Cardiac fibroblast (primary cell): ENCODE data around the gene ASNSD1.
"Not testable (repeated sequence)": the region's sequence is repeated elsewhere in the genome, so short reads cannot be mapped to it uniquely, and the experiment has no call there.

Source experiments
- DNase-seq, 2 donors: peaks; one replicate each; pipeline versions ENCODE4 v3.0.0 to v3.0.0-alpha.2; 2010; ENCODE audit warnings: low read depth in 2 of 2
- H3K4me3 ChIP-seq, 2 donors: replicated peaks in 1 of 2; 1 replicate in 1 of 2; 2 replicates in 1 of 2; pipeline ENCODE4 v1.5.1; 2011; ENCODE audit warnings: low read depth in 2 of 2, low read length in 2 of 2, mild to moderate bottlenecking in 2 of 2, moderate library complexity in 1 of 2
- CTCF ChIP-seq: IDR thresholded peaks from one replicate; pipeline ENCODE4 v1.5.1; 2011; ENCODE audit warnings: low read depth, mild to moderate bottlenecking, low read length, inconsistent platforms

The ASNSD1 gene

GRCh38 chr2:189659734-189660133 lies 1.5 kb upstream of the ASNSD1 start:
- H3K4me3 ChIP-seq: no peak overlapping the region
- DNase-seq: no peak
- no peak for TF ChIP-seq CTCF

- no peak for DNase-seq
- H3K4me3 ChIP-seq: no peak overlapping the region
- TF ChIP-seq CTCF: no peak
These were observed 484 bp upstream of the ASNSD1 start for GRCh38 chr2:189660803-189661147.

GRCh38 chr2:189661957-189662321 lies 680 bp downstream of the ASNSD1 start:
- H3K4me3 ChIP-seq: peak overlapping the region; percentile 98
- no peak for DNase-seq
- no peak for TF ChIP-seq CTCF

- H3K4me3 ChIP-seq: peak overlapping the region; percentile 98
- no peak for DNase-seq
These were observed 1.5 kb downstream of the ASNSD1 start for GRCh38 chr2:189662669-189663226.

GRCh38 chr2:189663319-189663718 lies 2.1 kb downstream of the ASNSD1 start:
- not testable (repeated sequence) for DNase-seq, H3K4me3 ChIP-seq

More at GRCh38 chr2:189662669-189663226, 1.5 kb downstream of the ASNSD1 start:
- no peak for TF ChIP-seq CTCF

GRCh38 chr2:189669913-189670312 lies 8.7 kb downstream of the ASNSD1 start:
- TF ChIP-seq CTCF: no peak
- H3K4me3 ChIP-seq: no peak overlapping the region
- no peak for DNase-seq

GRCh38 chr2:189673661-189674373 lies 12.6 kb downstream of the ASNSD1 start:
- peak overlapping the region; percentile 30 to 60 for H3K4me3 ChIP-seq
- no peak for DNase-seq
- no peak for TF ChIP-seq CTCF
